Epithelial cell of esophagus (primary cell): ENCODE data around the gene PROZ.

Experiments used
- DNase-seq: peaks from one replicate; pipeline ENCODE4 v3.0.0; 2010; ENCODE audit warnings: low read depth
- H3K4me3 ChIP-seq: 2 replicates; pipeline ENCODE4 v1.5.1; 2011; ENCODE audit warnings: mild to moderate bottlenecking, low read length, control low read depth
- TF ChIP-seq, protein P1 (sequence below): IDR thresholded peaks from 2 replicates; pipeline ENCODE4 v1.5.1; 2011; ENCODE audit warnings: low read depth, mild to moderate bottlenecking, low read length, control low read depth, inconsistent platforms; ENCODE audit not compliant: insufficient read depth; ENCODE audit errors: missing control alignments

Gene PROZ

DNA sequence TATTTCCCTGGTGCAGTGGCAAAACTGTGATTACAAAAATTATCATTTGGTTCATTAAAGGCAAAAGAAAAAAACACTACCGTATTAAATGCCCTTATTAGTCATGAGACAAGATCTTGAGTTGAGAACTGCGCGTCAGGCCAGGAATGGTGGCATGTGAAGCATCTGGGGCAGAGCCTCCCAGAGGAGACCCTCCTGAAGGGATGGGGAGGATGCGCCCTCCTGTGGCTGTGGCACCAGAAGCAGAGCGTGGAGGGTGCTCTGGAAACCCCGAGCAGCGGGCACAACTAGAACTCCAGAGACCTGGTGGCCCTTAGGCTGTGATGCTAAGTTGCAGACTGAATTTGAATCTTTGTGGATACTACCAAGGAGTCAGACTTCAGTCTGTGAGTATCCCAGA, 62.4 kb downstream of the PROZ start:
- TF ChIP-seq, protein P1, sequence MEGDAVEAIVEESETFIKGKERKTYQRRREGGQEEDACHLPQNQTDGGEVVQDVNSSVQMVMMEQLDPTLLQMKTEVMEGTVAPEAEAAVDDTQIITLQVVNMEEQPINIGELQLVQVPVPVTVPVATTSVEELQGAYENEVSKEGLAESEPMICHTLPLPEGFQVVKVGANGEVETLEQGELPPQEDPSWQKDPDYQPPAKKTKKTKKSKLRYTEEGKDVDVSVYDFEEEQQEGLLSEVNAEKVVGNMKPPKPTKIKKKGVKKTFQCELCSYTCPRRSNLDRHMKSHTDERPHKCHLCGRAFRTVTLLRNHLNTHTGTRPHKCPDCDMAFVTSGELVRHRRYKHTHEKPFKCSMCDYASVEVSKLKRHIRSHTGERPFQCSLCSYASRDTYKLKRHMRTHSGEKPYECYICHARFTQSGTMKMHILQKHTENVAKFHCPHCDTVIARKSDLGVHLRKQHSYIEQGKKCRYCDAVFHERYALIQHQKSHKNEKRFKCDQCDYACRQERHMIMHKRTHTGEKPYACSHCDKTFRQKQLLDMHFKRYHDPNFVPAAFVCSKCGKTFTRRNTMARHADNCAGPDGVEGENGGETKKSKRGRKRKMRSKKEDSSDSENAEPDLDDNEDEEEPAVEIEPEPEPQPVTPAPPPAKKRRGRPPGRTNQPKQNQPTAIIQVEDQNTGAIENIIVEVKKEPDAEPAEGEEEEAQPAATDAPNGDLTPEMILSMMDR = peak; percentile 7
- H3K4me3 ChIP-seq = no peak overlapping the region
- no peak for DNase-seq
